AG09319 (cell line): ENCODE measurements around the gene SEC22A.

ENCODE experiments used
- DNase-seq: peaks from one replicate; pipeline ENCODE4 v3.0.0-alpha.2; 2010; ENCODE audit warnings: low read depth; ENCODE audit errors: extremely low read depth
- TF ChIP-seq, protein P1 (sequence below): IDR thresholded peaks from 2 replicates; pipeline ENCODE4 v1.5.1; 2011; ENCODE audit warnings: low read depth, mild to moderate bottlenecking, inconsistent platforms, low read length, moderate library complexity

SEC22A gene

DNA sequence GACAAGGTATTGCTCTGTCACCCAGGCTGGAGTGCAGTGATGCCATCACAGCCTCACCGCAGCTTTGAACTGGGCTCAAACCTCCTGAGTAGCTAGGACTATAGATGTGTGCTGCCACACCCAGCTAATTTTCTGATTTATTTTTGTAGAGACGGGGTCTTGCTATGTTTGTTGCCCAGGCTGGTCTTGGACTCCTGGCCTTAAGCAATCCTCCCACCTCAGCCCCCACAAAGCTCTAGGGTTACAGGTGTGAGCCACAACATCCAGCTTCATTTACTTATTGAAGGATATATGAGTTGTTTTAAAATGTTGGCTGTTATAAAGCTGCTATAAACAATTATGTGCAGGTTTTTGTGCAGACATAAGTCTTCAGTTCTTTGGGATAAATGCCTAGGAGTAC, 62.2 kb downstream of the SEC22A start:
- TF ChIP-seq, protein P1, sequence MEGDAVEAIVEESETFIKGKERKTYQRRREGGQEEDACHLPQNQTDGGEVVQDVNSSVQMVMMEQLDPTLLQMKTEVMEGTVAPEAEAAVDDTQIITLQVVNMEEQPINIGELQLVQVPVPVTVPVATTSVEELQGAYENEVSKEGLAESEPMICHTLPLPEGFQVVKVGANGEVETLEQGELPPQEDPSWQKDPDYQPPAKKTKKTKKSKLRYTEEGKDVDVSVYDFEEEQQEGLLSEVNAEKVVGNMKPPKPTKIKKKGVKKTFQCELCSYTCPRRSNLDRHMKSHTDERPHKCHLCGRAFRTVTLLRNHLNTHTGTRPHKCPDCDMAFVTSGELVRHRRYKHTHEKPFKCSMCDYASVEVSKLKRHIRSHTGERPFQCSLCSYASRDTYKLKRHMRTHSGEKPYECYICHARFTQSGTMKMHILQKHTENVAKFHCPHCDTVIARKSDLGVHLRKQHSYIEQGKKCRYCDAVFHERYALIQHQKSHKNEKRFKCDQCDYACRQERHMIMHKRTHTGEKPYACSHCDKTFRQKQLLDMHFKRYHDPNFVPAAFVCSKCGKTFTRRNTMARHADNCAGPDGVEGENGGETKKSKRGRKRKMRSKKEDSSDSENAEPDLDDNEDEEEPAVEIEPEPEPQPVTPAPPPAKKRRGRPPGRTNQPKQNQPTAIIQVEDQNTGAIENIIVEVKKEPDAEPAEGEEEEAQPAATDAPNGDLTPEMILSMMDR, result no peak
- no peak for DNase-seq

DNA sequence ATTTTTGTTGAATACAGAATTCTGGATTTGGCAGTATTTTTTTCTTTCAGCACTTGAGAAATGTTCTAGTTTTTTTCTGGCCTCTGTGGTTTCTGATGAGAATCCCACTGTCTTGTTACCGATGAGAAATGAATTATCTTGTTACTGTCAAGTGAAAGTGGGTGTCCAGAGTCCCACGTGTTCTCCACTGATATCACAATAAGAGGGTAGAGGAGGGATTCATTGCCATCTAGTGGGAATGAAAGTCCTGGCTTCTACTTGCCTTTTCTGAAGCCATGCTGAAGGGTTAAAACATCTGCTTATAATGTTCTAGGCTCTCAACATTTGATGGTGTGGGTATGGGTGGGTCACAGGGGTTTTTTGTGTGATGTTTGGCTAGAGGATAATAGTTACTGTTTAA, 66.1 kb downstream of the SEC22A start:
- DNase-seq, result no peak
- TF ChIP-seq, protein P1, result no peak

DNA sequence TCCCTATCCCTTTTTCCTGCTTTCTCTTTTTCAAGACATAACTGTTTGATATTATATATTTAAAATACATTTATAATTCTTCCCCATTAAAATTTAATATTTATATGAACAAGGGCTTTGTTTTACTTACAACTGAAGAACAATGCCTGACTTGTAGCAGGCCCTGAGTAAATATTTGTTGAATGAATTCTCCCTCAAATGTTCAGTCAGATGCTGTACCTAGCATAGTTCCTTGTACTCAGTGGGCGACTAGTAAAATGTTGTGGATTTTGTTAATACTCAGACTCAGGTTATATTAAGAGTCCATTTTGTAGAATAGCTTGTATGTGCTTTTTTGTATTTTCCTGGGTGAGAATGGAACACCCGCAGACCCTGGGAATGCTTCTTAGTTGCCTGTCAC, 69.1 kb downstream of the SEC22A start:
- TF ChIP-seq, protein P1, result no peak
- no peak for DNase-seq

DNA sequence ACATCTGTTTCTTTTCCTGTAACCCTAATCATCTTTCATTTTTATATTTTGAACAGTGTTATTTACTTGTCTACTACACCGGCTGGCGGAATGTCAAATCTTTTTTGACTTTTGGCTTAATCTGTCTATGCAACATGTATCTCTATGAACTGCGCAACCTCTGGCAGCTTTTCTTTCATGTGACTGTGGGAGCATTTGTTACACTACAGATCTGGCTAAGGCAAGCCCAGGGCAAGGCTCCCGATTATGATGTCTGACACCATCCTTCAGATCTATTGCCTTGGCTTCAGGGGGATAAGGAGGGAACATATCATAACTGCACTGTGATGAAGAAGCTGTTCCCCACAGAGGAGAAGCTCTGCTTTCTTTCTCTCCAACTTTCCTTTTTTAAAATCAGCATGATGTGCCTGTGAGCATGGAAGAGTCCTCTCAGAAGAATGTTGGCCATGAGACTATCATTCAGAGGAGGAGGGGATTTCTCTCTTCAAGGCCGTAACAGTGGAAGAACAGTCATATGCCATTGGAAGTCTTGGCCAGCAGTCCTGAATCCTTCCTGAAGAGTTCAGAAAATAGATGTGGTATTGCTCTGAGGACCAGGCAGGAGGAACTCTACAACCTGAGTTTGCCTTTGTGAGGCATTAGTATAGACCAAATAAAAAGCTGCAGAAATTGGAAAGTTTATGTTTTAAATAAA, 69.9 kb downstream of the SEC22A start:
- TF ChIP-seq, protein P1, result no peak

DNA sequence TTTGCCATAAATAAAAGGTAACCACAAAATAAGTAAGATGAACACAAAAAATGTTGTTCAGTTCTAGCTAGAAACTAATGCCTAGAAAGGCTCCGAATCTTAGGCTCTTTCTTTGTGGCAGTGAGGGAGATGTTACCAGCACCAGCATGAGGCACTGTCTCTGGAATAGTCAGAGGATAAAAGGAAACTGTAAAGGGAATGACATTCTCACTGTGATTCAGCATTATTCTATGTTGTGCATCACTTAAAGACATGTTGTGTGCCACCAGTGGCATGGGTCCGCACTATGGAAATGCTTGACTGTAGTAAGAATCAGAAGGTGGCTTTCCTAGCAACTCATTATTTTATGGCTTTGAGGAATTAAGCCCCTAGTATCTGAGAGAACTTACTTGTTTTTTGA, 70.8 kb downstream of the SEC22A start:
- no peak for DNase-seq
- TF ChIP-seq, protein P1, result no peak

More for the DNA sequence above, 69.9 kb downstream of the SEC22A start:
- no peak for DNase-seq

DNA sequence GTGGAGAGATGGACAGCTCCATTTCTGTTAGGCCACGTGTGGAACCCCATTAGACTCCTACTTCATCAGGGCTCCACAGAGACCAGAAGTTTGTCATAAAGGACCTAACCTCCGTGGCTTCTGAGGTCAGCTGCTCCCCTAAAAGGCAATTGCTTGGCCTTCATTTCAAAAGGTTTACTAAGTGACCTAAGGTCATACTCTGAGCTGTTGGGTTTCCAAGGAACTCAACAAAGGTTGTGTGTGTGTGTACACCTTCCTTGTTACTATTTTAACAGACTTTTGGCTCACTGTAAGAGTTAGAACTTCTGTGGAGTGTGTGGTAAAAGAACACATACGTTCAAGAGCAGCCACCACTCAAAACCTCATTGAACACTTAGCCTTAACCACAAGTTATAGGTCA, 73.9 kb downstream of the SEC22A start:
- DNase-seq, result no peak
- TF ChIP-seq, protein P1, result no peak

DNA sequence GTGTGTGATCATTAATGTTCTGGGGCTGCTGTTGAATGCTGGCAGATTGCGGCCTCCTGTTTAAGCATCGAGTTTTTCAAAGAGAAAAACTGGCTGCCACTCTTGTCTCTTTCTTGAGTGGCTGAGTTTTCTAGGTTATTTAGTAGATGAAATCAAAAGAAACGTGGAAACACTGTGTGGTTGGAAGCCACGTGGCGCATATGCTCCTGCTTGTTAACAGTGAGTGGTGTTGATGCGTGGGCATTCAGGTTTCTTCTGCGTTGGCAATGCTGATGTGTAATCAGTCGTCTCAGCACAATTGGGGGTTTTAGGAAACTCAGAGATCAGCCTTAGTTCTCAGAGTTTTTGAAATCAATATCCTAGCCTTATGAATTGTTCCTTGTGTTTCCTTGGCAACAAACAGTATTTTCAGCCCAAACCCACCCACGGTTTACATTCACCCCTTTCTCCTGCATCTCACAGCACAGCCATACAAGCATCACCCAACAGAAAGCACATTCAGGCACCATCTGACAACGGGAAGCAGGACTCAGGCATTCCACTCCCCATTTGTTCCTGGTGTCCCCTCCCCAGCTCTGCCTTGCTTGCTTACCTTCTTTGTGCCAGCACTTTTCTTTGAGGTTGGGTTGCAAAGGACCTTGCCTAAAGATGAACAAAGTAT, 74.7 kb downstream of the SEC22A start:
- TF ChIP-seq, protein P1, result no peak
- DNase-seq, result no peak
